Measurements from ENCODE around the gene PARD6G. TPM values are rescaled to one million over a fixed set of nuclear protein-coding genes. Genes with fewer than 3 reads are reported as not detected.

PARD6G gene
- total RNA-seq, 4 donors from 2014 or later = 0.65 to 4.1 (median 1.5) TPM

DNA sequence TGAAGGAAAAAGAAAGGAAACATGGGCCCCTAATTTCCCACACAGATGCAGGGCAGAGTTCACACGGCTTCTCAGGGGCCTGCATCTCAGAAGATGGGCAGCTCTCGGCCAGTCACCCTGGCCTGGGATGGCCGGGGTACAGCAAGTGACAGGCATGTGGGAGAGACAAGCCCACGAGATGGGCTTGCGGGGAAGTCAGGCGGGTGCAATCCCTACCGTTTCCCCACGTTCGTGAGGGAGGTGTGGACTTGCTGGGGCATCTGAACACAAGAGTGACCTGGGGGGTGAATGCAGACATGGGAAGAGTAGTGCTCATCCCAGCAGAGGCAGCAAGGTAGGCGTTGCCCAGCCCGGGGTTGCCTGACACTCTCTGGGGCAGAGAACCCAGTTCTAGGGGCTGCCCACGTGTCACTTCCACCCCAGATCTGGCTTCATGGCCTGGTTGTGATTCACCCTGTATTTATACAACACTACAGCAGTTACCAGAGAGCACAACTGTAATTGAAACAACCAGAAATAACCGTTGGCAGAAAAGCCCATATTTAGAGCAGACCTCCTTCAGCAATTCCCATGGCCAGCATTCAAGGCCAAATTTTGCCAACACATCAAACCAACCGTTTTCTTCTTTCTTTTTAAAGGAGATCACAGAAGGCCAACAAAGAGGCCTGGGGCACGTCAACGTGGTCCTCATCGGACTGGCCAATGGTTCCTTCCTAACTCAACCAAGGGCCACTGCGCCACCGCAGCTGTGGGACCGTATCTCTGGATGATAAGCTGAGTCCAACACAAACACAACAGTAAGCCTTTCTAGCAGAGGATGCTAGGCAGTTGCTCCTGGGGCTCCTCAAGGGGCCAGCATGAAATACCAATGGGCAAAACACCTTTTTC, 58.4 kb downstream of the PARD6G start:
- TF ChIP-seq CTCF (IDR thresholded peaks at IDR 0.05; ENCODE audit: low read depth) = no peak

GRCh38 chr18:80187956-80188642, 59.2 kb downstream of the PARD6G start:
- TF ChIP-seq CTCF (IDR thresholded peaks at IDR 0.05; ENCODE audit: low read depth) = no peak

GRCh38 chr18:80185545-80185944, 61.8 kb downstream of the PARD6G start:
- TF ChIP-seq CTCF (IDR thresholded peaks at IDR 0.05; ENCODE audit: low read depth) = no peak

GRCh38 chr18:80184243-80184772, 63.0 kb downstream of the PARD6G start:
- no peak for TF ChIP-seq CTCF (IDR thresholded peaks at IDR 0.05; ENCODE audit: low read depth)

DNA sequence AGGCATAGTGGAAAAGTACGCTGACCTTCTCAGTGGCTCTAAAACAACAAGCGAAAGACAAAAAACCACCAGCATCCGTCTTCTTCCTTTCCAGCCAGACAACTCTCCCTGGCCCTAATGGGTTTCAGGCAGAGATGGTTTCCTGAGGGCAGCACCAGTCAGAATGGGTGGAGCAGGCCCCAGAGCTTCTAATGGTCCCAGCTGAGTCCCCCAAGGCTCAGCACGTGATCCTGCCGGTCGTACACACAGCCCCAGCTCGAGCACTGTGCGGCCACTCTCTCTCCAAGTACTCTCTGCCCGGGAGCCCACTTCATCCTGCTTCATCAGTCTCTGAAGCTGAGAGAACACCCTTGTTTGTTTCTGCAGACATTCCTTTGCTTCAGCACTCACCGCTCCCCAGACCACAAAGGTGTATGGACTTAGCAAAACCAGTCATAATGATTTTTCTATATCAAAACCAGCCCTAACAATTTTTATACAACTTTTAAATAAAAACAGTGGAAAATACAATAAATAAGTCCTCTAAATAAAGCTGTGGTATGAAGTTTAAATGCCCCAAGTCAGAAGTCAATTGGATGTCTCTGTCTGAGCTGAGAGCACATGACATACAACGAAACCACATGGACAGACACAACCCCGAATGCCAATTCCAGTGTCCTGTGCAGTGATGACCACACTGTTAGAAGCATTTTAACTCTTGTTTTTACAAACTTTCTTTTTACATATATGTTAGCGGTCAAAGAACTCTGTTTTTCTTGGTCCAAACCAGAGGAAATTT, 63.9 kb downstream of the PARD6G start:
- TF ChIP-seq CTCF (IDR thresholded peaks at IDR 0.05; ENCODE audit: low read depth) = no peak

DNA sequence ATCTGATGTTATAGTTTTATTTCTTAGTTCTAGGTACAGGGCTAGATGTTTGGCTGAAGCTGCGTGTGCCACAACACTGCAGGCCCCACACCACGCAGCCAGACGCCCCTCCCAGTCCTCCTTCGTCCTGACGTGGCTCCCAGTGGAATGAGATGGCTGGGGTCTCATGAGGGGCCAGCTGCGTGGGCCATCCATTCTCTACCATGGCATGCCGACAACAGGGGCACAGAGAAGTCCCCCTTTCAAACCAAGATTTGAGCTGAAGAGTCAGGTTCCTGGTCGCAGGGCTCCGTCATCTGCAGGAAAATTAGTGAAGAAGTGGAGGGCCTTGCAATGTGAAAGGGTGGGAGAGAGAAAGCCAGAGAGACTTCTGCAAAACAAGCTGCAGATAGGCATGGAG, 64.5 kb downstream of the PARD6G start:
- no peak for TF ChIP-seq CTCF (IDR thresholded peaks at IDR 0.05; ENCODE audit: low read depth)
